Choroid plexus epithelial cell (primary cell): Measurements from ENCODE around the gene RCBTB2.

ENCODE experiments used
- DNase-seq: peaks from one replicate; pipeline ENCODE4 v3.0.0-alpha.2; 2010; ENCODE audit warnings: low read depth
- H3K4me3 ChIP-seq: 2 replicates; pipeline ENCODE4 v1.5.1; 2011; ENCODE audit warnings: low read depth, mild to moderate bottlenecking, control low read depth, low read length, moderate library complexity
- TF ChIP-seq, protein P1 (sequence below): conservative IDR thresholded peaks from 2 replicates; pipeline ENCODE4 v1.5.1; 2011; ENCODE audit warnings: low read depth, mild to moderate bottlenecking, control low read depth, inconsistent platforms, low read length, moderate library complexity

Gene RCBTB2

DNA sequence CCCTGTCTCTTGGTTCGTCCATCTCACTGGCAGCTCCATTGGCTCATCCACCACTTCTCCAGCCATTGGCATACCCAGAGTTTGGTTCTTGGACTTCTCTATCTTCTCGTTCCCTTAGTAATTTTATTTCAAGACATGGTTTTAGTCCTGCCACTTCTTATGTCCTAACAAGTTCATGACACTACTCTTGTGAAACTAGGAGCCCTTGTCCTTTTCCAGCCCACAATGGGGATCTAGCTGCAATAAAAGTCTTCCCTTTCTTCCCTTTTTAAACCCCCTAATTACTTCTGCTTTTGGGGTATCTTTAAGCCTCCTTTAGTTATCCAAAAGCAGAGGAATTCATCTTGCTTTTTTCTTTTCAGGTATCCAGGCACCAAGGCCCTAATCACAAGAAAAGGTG is 2.9 kb upstream of the RCBTB2 start:
- H3K4me3 ChIP-seq, result no peak overlapping the region
- no peak for DNase-seq
- TF ChIP-seq, protein P1, sequence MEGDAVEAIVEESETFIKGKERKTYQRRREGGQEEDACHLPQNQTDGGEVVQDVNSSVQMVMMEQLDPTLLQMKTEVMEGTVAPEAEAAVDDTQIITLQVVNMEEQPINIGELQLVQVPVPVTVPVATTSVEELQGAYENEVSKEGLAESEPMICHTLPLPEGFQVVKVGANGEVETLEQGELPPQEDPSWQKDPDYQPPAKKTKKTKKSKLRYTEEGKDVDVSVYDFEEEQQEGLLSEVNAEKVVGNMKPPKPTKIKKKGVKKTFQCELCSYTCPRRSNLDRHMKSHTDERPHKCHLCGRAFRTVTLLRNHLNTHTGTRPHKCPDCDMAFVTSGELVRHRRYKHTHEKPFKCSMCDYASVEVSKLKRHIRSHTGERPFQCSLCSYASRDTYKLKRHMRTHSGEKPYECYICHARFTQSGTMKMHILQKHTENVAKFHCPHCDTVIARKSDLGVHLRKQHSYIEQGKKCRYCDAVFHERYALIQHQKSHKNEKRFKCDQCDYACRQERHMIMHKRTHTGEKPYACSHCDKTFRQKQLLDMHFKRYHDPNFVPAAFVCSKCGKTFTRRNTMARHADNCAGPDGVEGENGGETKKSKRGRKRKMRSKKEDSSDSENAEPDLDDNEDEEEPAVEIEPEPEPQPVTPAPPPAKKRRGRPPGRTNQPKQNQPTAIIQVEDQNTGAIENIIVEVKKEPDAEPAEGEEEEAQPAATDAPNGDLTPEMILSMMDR, result no peak

DNA sequence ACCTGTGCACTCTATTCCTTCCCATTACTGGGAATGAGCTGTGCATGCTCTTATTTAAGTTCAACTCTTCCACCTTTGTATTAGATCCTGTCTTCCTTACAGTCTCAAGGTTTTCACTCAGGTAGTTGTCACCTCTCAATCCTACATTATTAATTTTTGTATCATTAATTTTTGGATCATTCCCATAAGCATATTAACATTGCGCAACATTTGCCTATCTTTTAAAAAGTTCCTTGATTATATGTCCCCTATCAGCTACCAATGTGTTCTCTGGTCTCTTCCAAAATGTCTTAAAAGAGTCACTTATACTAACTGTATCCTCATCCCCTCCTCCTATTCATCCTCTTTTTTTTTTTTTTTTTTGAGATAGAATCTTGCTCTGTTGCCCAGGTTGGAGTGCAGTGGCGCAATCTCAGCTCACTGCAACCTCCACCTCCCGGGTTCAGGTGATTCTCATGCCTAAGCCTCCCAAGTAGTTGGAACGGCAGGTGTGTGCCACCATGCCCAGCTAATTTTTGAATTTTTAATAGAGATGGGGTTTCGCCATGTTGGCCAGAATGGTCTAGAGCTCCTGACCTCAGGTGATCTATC is 2.1 kb upstream of the RCBTB2 start:
- TF ChIP-seq, protein P1, result no peak
- DNase-seq, result no peak
- no peak overlapping the region for H3K4me3 ChIP-seq

DNA sequence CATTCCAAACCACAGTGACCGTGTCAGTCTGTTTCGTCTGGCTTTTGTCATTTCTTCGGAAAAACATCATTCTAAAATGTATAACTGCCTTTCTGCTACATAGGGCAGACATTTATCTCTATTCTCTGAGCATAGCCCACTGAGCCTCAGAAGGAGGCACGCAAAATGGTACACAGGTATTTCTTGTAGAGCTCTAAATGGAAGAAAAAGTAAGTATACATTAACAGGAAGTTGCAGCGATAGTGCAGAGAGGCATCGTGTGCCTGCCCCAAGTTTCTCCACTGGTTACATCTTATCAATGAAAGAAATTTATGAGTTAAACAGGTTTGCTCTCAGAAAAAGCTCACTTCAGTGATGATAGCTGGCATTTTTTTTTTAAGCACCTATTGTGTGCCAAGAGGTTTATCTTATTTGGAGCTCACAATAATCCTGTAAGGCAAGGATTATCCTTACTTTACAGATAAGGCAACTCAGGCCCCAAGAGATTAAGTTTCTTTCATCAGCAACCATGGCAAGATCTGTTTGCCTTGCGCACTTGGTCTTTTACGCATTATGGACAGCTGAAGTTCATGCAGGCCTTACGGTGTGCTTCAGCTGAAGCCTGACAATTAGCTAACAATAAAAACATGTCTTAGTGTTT is 1.2 kb upstream of the RCBTB2 start:
- no peak overlapping the region for H3K4me3 ChIP-seq
- TF ChIP-seq, protein P1, result no peak
- no peak for DNase-seq

GRCh38 chr13:48532256-48532505 is 699 bp downstream of the RCBTB2 start:
- DNase-seq, result peak; percentile 69
- peak overlapping the region; percentile 91 for H3K4me3 ChIP-seq
- TF ChIP-seq, protein P1, result no peak

DNA sequence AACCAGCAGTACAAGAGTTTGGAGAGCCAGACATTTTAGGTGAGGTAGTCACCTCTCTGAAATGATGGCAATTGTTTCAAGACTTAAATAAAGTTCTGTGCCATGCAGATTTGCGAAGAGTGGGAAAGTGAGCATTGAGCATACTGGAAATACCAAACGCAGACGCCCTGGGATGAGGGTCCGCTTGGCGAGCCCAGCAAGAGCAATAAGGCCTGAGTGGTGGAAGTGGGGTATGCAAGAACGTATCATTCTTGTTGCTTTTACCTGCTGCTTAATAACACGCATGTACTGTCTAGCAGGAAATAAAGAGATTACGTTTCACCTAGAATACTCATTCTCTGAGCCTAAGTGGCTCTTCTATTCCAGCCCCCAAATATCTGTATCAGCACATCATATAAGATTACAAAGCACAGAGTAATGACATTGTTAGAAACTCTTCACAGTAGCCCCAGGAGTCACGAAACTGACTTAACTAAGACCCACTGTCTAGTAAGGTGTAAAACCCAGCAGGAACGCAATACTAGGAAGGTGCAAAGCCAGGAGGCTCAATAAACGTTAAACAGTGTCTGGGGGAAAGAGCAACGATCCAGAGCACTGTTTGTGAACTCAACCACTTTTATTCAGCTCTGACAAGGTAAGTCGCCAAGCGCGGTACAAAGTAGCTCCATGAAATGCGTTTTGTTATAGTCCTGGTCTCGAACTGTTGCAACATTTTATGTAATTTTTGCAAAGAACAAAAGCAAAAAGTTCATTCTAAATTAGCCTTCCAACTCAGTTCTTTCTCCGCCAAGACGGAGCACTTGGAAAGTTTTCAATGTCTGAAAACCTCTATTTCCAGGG is 1.2 kb downstream of the RCBTB2 start:
- TF ChIP-seq, protein P1, result no peak
- DNase-seq, result no peak
- peak overlapping the region; percentile 91 for H3K4me3 ChIP-seq

DNA sequence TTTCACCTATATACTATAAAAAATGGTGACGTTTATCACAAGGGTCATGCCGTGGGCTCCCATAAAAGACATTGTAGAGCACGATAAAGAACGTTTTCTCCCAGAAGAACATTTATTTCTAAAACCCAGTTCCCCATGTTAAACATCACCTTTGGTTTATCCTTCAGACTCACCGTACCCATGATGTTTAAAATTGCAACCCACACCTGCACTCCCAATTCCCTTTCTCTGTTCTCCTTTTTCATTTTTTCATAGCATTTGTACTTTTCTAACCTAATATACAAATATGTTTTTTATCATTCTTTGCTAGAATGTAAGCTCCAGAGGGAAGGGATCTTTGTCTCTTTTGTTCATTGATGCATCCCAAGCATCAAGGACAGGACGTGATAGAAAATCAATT is 2.0 kb downstream of the RCBTB2 start:
- H3K4me3 ChIP-seq, result no peak overlapping the region
- TF ChIP-seq, protein P1, result no peak
- no peak for DNase-seq

GRCh38 chr13:48528720-48529119 is 4.2 kb downstream of the RCBTB2 start:
- H3K4me3 ChIP-seq, result no peak overlapping the region
- DNase-seq, result no peak

More at GRCh38 chr13:48528720-48529119, 4.2 kb downstream of the RCBTB2 start:
- TF ChIP-seq, protein P1, result no peak
